Stimulated activated CD4-positive, alpha-beta T cell treated with anti-CD3 and anti-CD28 coated beads, TNF-alpha, amount 100 ng/mL, for 1 hour (primary cell): ENCODE measurements around the gene PARVG.

Experiments used
- DNase-seq, 3 donors: peaks; one replicate each; pipeline ENCODE4 v3.0.0-alpha.2; 2020; ENCODE audit warnings: low read depth in 3 of 3, low spot score in 1 of 3

Gene PARVG

DNA sequence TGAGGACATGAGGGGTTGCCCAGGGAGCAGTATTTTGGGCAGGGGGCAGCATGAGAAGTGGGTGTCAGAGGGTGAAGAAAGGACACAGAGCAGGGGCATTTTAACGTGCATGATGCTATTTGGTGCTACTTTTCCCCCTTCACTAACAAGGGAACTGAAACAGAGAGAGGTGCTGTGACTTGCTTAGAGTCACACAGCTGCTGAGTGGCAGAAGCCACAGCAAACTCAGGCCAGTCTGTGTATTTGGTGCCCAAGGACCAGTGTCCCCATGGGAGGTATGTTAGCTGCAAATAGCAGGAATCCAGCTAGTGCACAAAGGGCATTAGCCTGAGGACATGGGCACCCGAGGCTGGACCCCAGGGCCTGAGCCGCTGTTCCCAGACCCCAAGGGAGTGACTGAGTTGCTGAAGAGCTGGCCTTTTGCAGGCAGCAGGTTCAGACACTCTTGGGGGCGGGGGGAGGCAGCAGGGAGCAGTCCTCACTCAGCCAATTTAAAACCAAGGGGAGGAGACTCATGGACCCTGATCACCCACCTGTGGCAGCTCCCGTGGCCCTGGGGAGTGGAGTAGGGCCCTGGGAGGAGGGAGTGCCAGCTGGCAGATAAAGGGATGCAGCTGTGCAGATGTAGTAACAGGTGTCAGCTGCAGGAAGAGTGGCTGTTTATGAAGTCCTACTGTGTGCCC is 14.6 kb downstream of the PARVG start:
- DNase-seq, result no peak

DNA sequence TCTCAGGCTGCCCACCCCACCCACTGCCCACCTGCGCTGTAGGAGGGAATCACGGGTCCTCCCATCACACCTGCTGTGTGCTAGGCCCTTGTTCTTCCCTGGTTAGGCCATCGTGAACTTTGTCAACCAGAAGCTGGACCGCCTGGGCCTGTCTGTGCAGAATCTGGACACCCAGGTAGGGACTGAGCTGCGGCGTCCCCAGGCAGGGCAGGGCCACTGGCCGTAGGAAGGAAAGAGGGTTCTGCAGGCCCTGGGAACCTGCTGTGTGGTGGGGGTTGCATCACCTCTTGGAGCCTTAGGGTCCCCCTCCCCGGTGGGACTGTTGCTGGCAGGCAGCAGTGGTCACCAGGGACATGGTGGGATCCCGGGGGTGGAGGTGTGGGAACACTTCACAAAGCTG is 15.5 kb downstream of the PARVG start:
- DNase-seq, result no peak

DNA sequence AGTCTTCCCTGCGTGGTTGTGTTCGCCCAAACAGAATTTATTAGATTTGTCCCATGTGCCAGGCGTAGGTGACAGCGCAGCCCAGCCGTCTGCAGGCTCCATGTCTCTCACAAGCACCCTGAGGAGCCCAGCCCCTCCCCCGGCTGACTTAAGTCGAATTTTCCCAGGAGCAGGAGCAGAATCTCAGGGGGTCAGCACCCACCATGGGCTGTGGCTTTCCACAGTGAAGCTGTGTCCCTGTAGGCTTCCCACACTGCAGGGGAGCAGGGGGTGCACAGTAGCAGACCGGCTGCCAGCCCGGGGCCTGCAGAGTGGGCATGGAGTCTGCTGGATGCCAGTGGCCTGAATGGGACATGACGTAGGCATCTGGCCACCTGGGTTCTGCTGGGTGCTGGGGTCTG is 16.0 kb downstream of the PARVG start:
- no peak for DNase-seq

DNA sequence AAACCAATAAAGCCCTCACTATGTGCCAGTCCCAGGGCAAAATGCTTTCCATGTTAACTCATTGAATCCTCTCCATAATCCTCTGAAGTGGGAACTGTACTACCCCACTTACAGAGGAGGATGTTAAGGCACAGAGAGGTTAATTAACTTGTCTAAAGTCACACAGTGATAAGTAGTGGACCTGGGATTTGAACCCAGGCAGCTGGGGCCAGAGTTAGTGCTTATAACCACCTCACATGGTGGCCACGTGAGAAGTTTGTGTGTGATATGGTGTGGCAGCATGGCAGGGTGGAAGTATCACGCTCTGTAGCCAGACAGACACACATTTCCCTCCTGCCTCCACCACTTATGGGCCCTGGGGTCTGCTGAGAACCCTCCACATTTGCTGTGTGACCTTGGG is 16.5 kb downstream of the PARVG start:
- DNase-seq, result no peak

DNA sequence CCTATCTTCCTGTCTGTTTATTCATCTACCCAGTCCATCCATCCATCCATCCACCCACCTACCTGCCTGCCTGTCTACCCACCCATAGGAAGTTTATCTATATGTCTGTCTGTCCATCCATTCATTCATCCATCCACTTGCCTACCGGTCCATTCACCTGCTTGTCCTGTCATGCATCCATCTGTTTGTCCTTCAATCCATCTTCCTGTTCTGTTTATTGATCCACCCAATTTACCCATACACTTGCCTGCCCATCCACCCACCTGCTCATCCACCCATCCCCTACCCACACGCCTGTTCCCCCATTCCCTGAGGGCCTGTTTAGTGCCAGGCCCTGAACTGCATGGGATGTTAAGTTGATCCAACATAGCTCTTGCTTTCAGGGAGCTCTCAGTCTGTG is 18.4 kb downstream of the PARVG start:
- DNase-seq, result no peak

DNA sequence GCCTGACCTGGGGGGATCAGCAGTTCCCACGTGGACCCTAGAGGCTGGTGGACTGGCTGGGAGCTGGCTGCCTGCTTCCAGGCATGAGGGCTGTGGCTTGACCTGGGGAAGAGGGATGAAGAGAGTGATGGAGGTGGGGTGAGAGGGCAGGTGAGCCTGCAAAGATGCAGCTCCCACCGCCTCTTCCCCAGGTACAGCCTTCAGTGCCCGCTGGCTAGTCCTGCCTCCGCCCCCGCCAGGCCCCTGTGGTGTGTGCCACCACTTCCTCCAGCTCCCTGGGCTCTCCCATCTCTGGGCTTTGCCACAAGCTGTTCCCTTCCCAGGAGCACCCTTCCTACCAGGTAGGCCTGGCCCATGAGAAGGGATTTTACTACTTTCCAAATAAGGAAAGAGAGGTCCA is 19.1 kb downstream of the PARVG start:
- no peak for DNase-seq

DNA sequence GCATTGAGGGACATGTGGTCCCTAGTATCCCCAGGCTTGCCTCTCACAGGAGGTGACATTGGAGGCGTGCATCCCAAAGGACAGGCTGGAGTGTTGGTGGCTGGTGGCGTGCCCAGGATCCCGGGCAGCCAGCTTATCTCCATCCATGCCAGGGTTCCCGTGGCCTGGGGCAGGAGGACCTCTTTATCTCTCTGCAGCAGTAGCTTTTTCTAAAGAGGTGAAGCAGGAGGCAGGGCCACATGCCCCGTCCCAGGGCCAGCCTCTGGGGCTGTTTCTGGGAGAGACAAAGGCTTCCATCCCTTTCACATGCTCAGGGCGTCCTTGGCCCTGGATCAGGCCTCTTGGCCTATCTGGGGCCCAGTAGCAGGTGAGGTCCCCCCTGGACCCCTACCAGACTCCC is 19.7 kb downstream of the PARVG start:
- no peak for DNase-seq

DNA sequence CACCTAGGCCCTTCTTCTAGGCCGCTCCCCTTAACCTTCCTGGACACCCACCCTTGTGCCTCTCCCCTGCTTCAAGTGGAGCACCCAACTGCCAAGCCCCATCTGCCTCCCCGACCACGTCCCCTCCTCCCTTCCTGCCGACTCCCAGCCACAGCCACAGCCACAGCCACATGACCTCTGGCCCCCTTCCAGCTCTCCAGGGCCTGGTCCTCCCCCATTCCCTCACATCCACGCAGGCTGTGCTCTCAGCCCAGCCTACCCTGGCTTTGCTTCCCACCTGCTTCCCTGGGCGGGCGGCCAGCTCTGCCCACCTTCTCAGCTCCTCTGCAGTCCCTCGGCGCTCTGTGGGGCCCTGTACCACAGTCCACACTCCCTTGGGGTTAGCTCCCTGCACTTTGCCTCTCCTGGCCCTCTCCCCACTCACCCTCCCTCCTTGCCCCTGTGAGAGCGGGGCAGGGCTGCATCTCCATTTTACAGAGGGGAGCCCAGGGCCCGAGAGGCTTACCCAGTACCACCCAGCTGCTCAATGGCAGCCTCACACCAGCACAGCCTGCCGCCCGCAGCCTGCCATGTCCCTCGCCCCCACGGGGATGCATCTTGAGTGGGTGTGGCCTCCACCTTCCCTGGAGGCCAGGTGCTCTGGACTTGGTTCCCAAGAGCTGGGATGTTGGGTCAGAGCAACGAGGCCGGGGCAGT is 20.3 kb downstream of the PARVG start:
- no peak for DNase-seq

DNA sequence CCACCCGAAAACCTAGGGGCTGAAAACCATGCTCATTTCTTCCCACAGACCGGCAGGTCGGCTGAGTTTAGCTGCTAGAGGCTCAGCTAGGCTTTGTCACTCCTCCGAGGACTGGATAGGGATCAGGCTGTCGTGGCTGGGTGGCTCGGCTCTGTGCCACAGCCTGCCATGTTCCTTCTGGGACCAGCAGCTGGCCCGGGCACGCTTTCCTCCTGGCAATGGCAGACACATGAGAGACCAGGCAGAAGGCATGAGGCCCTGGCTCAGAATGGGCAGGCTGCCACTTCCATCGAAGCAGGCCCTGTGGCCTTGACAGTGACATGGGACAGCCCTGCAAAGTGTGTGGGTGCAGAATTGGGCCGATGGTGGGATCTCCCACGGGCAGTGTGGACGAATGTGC is 20.9 kb downstream of the PARVG start:
- no peak for DNase-seq

DNA sequence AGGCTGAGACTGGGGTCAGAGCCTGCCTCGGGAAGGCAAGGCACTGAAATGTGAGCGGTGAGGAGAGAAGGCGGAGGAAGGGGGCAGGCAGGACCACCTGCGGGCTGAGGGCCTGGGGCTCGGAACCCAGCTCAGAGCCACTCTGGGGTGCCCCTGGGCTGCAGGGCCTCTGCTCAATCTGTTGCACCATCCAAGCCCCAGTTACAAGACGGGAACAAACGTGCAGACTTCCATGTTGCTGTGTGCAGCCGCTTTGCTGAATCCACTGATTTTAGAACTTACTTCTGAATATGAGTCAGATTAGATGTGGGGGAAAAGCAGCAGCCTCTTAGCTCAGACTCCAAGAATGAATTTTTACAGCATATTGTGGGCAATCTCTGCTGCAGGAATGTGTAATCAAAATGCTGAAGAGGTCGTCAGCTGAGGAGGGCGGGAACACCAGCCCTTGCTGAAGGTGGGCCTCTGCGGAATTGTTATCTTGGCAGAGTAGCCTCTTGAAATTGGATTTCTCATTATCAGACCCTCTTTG is 21.6 kb downstream of the PARVG start:
- no peak for DNase-seq

DNA sequence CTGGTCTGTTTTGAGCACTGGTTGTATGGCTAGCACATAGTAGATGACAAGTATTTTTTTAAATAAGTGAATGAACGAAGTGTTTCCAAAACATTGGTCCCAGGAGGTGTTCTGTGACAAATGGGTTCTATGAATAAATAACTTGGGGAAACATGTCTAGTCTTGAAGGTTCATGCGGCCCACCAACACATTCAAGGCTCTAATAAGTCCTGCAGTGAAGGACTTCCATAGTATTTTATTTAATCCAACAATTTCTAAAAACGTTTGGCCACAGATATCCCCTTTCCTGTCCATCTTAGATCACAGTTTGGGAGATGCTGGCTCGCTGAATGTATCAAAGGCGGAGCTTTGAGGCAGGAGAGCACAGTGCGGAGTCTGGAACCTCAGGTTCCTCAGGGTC is 22.5 kb downstream of the PARVG start:
- no peak for DNase-seq

DNA sequence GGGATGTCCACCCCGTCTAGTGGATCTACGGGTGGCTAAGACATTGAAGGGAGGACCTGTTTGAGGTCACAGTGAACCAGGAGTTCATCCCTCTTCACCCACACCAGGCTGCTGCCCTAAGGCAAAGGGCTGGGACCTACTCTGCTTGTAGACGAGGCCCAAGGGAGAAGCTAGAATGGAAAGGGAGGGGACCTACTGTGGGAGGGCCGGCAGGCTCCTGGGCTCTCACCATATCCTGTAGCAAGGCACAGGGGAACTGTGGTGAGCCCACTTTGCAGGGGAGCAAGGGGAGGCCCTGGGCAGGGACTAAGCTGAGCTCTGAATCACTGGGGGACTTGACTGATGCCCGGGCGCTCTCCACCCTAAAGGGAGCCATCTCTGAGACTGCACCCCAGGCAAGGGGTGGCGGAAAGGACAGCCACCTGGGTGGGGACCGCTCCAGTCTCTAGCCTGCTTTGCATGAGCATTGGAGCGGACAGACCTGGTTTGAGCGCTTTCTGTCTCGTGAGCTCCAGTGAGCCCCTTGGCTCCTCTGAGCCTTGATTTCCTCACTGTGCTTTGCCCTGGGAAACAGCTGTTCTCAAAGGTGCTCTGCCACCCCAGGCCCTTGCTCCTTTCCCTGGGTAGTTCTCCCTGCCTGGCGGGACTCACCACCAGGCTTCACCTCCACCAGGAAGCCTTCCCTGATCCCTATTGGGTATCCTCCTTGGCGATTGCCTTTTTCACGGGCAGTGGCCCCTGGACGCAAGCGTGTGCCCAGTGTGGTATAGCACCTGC is 24.2 kb downstream of the PARVG start:
- DNase-seq, result no peak

DNA sequence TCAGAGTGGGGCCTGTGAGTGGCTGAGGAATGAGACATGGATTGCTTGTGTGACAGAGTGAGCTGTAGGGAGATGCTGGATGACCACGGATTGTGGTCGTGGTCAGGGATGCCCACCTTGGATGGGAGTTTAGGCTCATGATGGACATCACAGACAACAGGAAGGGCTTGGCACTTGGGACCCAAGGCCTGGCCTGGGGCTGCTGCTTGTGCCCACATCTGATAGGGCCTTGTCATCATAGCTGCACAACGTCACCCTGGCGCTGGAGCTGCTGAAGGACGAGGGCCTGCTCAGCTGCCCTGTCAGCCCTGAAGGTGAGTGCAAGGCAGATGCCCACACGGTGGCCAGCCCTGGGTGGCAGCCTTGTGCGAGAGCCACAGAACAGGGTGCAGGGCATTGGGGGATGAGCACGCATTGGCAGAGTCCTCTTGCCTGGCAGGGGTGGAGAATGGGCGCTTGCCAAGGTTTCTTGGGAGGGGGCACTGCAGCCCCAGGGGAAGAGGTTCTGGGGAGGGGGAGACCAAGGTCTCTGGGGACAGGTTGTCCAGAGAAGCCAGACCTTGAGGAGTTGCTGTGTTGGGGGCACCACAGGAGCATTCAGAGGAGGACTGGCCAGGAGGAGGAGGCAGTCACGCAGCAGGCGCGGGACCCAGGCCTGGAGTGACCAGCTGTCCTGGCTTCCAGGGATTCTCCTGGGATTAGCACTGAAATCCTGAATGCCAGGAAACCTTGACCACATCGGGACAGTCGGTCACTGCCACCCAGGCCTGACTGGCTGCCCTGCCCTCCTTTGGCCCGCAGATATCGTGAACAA is 25.0 kb downstream of the PARVG start:
- no peak for DNase-seq

DNA sequence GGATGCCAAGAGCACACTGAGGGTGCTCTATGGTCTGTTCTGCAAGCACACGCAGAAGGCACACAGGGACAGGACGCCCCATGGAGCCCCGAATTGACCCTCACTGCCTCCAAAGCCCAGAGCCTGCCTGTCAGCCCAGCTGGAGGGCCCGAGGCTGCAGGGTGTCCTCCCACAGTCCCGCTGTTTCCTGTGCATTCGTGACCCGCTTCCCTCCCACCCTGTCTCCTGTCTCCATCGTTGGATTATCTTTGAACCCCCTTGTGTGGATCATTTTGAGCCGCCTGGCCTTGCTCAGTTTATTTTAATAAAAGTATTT is 25.6 kb downstream of the PARVG start:
- no peak for DNase-seq

DNA sequence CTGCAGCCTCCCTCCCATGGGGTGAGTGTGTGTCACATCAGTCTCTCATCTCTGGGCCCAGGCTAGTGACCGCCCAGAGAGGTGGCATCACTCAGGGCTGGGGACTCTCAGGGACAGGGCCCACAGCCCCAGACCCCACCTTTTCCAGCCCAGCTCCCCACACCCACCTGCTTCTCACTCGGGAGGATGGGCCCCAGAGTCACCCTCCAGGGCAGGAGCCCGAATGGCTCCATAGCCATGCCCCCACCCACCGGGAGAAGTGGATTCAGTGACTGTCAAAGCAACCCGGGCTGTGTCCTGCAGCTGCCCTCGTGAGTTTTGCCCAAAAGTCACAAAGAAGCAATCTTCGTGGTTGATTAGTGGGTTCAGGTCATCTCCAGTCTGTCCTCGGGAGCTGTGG is 26.0 kb downstream of the PARVG start:
- no peak for DNase-seq

DNA sequence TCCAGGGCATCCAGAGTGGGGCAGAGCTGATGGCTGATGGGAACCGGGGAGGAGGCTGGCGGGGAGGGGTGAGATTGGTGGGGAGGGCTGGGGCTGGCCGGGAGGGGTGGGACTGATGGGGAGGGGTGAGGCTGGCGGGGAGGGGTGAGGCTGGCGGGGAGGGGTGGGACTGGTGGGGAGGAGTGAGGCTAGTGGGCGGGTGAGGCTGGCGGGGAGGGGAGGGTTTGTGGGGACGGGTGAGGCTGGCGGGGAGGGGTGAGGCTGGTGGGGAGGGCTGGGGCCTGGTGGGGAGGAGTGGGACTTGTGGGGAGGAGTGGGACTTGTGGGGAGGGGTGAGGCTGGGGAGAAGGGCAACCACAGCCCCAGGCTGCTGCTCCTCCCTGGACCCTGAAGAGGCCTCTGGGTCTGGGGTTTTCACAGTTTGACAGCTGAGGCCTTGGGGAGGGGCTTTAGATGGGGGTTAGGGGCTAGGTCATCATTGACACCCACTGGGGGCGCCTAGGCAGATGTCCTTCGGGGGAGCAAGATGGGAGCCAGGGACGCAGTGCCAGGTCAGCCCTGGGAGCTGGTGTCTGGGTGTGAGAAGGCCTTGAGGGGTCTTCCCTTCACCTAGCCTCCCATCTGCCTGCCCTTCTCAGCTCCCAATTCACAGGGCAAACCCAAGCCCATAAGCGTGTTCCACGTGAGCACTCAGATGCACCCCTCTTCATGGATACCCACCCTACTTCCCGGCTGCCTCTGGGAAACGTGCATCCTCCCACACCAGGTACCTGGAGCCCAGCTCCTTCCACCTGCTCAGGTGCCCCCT is 26.7 kb downstream of the PARVG start:
- DNase-seq, result no peak

DNA sequence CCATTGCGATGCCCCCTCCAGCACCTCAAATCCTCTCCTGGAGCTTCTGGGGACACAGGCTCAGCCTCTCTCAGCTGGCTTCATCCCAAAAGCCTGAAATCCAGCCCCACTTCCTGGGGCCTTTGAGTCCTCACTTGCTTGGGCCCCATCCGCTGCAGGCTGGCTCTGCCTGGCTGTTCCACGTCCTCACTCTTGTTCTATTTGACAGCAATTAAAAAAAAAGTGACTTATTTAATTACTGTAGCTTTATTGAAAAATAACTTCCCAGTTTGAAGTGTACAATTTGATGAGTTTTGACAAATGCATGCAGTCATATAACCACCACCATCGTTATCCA is 27.2 kb downstream of the PARVG start:
- DNase-seq, result no peak

DNA sequence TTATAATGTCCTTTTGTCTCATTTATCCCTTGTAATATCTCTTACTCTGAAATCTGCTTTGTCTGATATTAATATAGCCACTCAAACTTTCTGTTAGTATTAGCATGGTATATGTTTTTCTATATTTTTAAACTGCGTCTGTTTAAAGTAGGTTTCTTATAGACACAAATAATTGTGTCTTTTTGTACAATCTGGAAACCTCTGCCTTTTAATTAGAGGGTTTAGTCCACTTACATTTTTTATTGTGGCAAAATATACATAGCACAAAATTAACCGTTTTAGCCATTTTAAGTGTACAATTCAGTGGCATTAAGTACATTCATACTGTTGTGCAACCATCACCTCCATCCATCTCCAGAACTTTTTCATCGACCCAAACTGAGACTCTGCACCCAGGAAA is 28.6 kb downstream of the PARVG start:
- no peak for DNase-seq

DNA sequence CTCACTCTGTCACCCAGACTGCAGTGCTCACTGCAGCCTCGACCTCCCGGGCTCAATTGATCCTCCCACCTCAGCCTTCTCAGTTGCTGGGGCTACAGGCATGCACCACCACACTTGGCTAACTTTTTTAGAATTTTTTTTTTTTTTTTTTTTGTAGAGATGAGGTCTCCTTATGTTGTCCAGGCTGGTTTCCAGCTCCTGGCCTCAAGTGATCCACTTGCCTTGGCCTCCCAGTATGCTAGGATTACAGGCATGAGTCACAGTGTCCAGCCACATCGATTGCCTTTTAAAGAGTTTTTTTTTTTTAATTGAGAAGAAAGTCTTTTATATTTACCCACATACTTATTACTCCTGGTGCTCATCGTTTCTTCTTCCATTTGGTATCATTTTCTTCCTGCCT is 30.0 kb downstream of the PARVG start:
- DNase-seq, result no peak

DNA sequence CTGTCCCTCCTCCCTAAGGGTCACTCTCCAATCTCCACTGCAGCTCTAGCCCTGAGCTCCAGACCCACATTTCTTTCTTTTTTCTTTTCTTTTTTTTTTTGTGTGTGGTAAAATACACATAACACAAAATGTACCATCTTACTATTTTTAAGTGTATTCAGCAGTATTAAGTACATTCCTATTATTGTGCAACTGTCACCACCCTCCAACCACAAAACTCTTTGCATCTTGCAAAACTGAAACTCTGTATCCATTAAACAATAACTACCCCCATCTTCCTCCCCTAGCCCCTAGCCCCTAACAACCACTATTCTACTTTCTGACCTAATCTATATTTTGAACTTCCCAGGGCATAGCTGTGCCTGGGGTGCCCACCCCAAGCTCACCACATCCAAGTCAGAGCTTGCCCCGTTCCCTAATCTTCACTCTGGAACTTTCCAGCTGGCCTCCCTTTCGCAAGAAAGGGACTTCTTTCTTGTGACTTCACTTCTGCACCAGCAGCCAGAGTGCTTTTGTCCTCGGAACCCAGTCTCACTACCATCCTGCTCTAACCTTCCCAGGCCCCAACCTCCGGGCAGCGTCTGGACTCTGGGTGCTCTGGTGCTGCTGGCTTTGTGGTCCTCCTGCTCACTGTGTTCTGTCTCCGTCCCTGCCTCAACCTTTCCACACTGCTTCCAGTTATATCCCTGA is 30.7 kb downstream of the PARVG start:
- no peak for DNase-seq
